HepG2 (cell line): ENCODE measurements around the gene CA10. TPM values are rescaled to one million over a fixed set of nuclear protein-coding genes. Genes with fewer than 3 reads are reported as not detected.

Source experiments
- ARID4A ChIP-seq: sonication (generic); formaldehyde crosslinking; IDR thresholded peaks from 2 replicates; pipeline ENCODE4 v1.5.0; 2020; ENCODE audit warnings: mild to moderate bottlenecking, missing genetic modification reagents, borderline replicate concordance
- ASH2L ChIP-seq: fragments of 300-600, 200-600 bp; sonication (generic); IDR thresholded peaks from 2 replicates; pipeline ENCODE4 v1.7.0; 2017; ENCODE audit warnings: low read depth, mild to moderate bottlenecking, moderate library complexity, mixed read lengths, low read length; ENCODE audit not compliant: insufficient read length
- FIP1L1 ChIP-seq: fragments of 200-400 bp; formaldehyde crosslinking; IDR thresholded peaks from 2 replicates; pipeline ENCODE4 v1.6.1; 2018; ENCODE audit warnings: low read depth, mild to moderate bottlenecking, low read length, moderate library complexity, borderline replicate concordance; ENCODE audit not compliant: insufficient read depth
- JDP2 ChIP-seq: sonication (generic); formaldehyde crosslinking; IDR thresholded peaks from 2 replicates; pipeline ENCODE4 v1.8.1; 2022; ENCODE audit warnings: missing genetic modification reagents, borderline replicate concordance
- LRRFIP1 ChIP-seq: sonication (generic); formaldehyde crosslinking; conservative IDR thresholded peaks from 2 replicates; pipeline ENCODE4 v1.4.0; 2020; ENCODE audit warnings: missing genetic modification reagents
- MYNN ChIP-seq: sonication (generic); formaldehyde crosslinking; IDR thresholded peaks from 2 replicates; pipeline ENCODE4 v1.4.0; 2020; ENCODE audit warnings: mild to moderate bottlenecking, low read depth, missing genetic modification reagents
- NFE2L2 ChIP-seq: fragments of 150-350 bp; IDR thresholded peaks from 2 replicates; pipeline ENCODE4 v1.6.1; 2014; ENCODE audit warnings: low read length
- NONO ChIP-seq, 2 experiments: fragments of 450-650 bp in 1 of 2; sonication (generic) in 1 of 2; formaldehyde crosslinking in 1 of 2; IDR thresholded peaks in 1 of 2; conservative IDR thresholded peaks in 1 of 2; 2 replicates each; pipeline versions ENCODE4 v1.6.1 to v1.8.0; 2017 to 2022; ENCODE audit warnings: mild to moderate bottlenecking in 1 of 2, missing genetic modification reagents in 1 of 2, moderate library complexity in 1 of 2
- NRL ChIP-seq: sonication (generic); formaldehyde crosslinking; IDR thresholded peaks from 2 replicates; pipeline ENCODE4 v1.5.0; 2020; ENCODE audit warnings: missing genetic modification reagents, mild to moderate bottlenecking, moderate library complexity, borderline replicate concordance
- PHF21A ChIP-seq: sonication (generic); formaldehyde crosslinking; IDR thresholded peaks from 2 replicates; pipeline ENCODE4 v1.5.0; 2020; ENCODE audit warnings: mild to moderate bottlenecking, missing genetic modification reagents
- PTBP1 ChIP-seq: fragments of 200-400 bp; formaldehyde crosslinking; IDR thresholded peaks from 2 replicates; pipeline ENCODE4 v1.6.1; 2018; ENCODE audit warnings: low read length, low read depth; ENCODE audit not compliant: poor library complexity, severe bottlenecking
- RBM39 ChIP-seq: fragments of 200-400 bp; formaldehyde crosslinking; IDR thresholded peaks from one replicate; pipeline ENCODE4 v1.6.1; 2018; ENCODE audit warnings: antibody characterized with exemption, mild to moderate bottlenecking, low read depth, low read length; ENCODE audit not compliant: poor library complexity, severe bottlenecking
- RELA ChIP-seq: sonication (generic); formaldehyde crosslinking; IDR thresholded peaks from 2 replicates; pipeline ENCODE4 v1.4.0; 2020; ENCODE audit warnings: missing genetic modification reagents
- SMAD3 ChIP-seq: sonication (generic); formaldehyde crosslinking; IDR thresholded peaks from 2 replicates; pipeline ENCODE4 v1.4.0; 2020; ENCODE audit warnings: missing genetic modification reagents
- SNAI1 ChIP-seq: sonication (generic); formaldehyde crosslinking; IDR thresholded peaks from 2 replicates; pipeline ENCODE4 v1.5.0; 2020; ENCODE audit warnings: mild to moderate bottlenecking, missing genetic modification reagents, borderline replicate concordance
- SRSF4 ChIP-seq: fragments of 200-400 bp; formaldehyde crosslinking; IDR thresholded peaks from one replicate; pipeline ENCODE4 v1.6.1; 2018; ENCODE audit warnings: mild to moderate bottlenecking, low read depth, low read length, moderate library complexity; ENCODE audit not compliant: poor library complexity, severe bottlenecking
- ZNF143 ChIP-seq: sonication (generic); formaldehyde crosslinking; IDR thresholded peaks from 2 replicates; pipeline ENCODE4 v1.4.0; 2020; ENCODE audit warnings: missing genetic modification reagents
- ZNF30 ChIP-seq: sonication (generic); formaldehyde crosslinking; IDR thresholded peaks from 2 replicates; pipeline ENCODE4 v1.5.0; 2020; ENCODE audit warnings: mild to moderate bottlenecking, missing genetic modification reagents
- ZNF567 ChIP-seq: sonication (generic); formaldehyde crosslinking; IDR thresholded peaks from 2 replicates; pipeline ENCODE4 v1.8.1; 2023; ENCODE audit warnings: mild to moderate bottlenecking, missing genetic modification reagents, borderline replicate concordance
- ZNF703 ChIP-seq: sonication (generic); formaldehyde crosslinking; IDR thresholded peaks from 2 replicates; pipeline ENCODE4 v1.5.1; 2020; ENCODE audit warnings: missing genetic modification reagents, mild to moderate bottlenecking, moderate library complexity, borderline replicate concordance
- ZNF883 ChIP-seq: sonication (generic); formaldehyde crosslinking; IDR thresholded peaks from 2 replicates; pipeline ENCODE4 v1.5.1; 2020; ENCODE audit warnings: mild to moderate bottlenecking, missing genetic modification reagents; ENCODE audit errors: not compliant biosample characterization
- ZSCAN25 ChIP-seq: sonication (generic); formaldehyde crosslinking; IDR thresholded peaks from 2 replicates; pipeline ENCODE4 v1.8.0; 2022; ENCODE audit warnings: mild to moderate bottlenecking, missing genetic modification reagents
- polyA plus RNA-seq, 8 experiments: library from polyadenylated mRNA; depleted of rRNA in 3 of 8; stranded (reverse) in 7 of 8; unstranded in 1 of 8; fragments of >200 nt; fragmentation: Illumina TruSeq in 4 of 8; extraction: Trizol in 4 of 8; gene quantifications; 2 replicates each; pipeline versions ENCODE4 v1.2.1 to v1.2.3, GENCODE V29; 2011 to 2016; ENCODE audit warnings: low read depth in 4 of 8, missing spikeins in 1 of 8, mixed read lengths in 1 of 8; ENCODE audit not compliant: insufficient read depth in 1 of 8
- total RNA-seq, 5 experiments: library from RNA; depleted of rRNA; stranded (reverse); fragments of >200 nt; fragmentation: Illumina TruSeq; extraction: Trizol; gene quantifications; 2 replicates each; pipeline ENCODE4 v1.2.3, GENCODE V29; 2016; ENCODE audit warnings: low read depth in 1 of 5
- TF ChIP-seq, protein P1 (sequence below): sonication (generic); formaldehyde crosslinking; IDR thresholded peaks from 2 replicates; pipeline ENCODE4 v1.8.0; 2022; ENCODE audit warnings: missing genetic modification reagents, low read depth, mild to moderate bottlenecking, borderline replicate concordance

Gene CA10
- total and polyA plus RNA-seq, 2 of the 13 experiments (the other 11 are each of a cell fraction or from before 2014, with no cell fraction given) = not detected

DNA sequence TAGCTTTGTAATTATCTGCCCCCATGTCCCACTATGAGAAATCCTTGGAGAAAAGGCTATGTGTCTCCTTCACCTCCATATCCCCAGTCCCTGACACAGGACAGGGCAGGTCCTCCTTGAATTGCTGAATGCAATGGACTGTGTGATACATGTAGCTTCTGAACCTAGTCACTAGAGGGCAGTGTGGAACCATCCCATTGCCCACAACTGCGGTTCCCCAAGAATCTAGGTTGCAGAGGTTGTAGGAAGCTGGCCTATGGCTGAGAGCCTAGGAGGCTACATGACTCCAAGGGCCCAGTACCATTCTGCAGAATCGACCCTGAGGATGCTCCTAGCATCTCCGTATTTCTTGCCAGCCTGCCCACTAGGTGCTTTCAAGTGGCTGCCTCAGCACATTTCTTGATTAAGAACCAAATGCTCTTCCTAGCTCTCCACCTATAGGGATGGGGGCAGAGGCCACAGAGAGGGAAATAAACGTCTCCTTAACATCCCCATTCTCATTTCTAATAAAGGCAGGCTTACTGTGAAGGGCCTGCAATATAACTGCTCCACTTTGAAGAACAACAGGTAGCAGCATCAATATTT lies 394.0 kb downstream of the CA10 start (continued):
- TF ChIP-seq NONO (IDR thresholded peaks at IDR 0.05) (no peak), NONO (CRISPR knock-in tag; conservative IDR thresholded peaks at IDR 0.05) (0 out of 2 replicates have a peak, but pooled peaks have one; percentile 14), ZNF143 (CRISPR knock-in tag) (no peak), ARID4A (CRISPR knock-in tag) (no peak), ZNF567 (no peak), SNAI1 (CRISPR knock-in tag) (no peak), ZSCAN25 (CRISPR knock-in tag) (no peak), LRRFIP1 (CRISPR knock-in tag) (no peak), MYNN (no peak), RBM39 (no peak), RELA (no peak), NFE2L2 (no peak), ASH2L (no peak), ZNF883 (no peak), SMAD3 (CRISPR knock-in tag) (no peak), PHF21A (CRISPR knock-in tag) (no peak), NRL (CRISPR knock-in tag) (no peak), ZNF30 (CRISPR knock-in tag) (no peak), ZNF703 (CRISPR knock-in tag) (no peak), JDP2 (CRISPR knock-in tag) (no peak), FIP1L1 (no peak), SRSF4 (no peak), PTBP1 (no peak)
- TF ChIP-seq, protein P1, sequence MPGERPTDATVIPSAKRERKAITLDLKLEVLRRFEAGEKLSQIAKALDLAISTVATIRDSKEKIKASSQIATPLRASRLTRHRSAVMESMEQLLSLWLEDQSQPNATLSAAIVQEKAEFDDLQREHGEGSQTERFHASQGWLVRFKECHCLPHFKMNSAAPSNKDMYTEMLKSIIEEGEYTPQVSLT (CRISPR knock-in tag) = no peak
